Activated T-cell treated with anti-CD3 and anti-CD28 coated beads for 1 hour (primary cell): ENCODE results near the gene REEP1.
"Not testable (repeated sequence)": the region's sequence is repeated elsewhere in the genome, so short reads cannot be mapped to it uniquely, and the experiment has no call there.

Experiments
- DNase-seq: peaks from one replicate; pipeline ENCODE4 v3.0.0-alpha.2; 2020; ENCODE audit warnings: low read depth

REEP1 gene

DNA sequence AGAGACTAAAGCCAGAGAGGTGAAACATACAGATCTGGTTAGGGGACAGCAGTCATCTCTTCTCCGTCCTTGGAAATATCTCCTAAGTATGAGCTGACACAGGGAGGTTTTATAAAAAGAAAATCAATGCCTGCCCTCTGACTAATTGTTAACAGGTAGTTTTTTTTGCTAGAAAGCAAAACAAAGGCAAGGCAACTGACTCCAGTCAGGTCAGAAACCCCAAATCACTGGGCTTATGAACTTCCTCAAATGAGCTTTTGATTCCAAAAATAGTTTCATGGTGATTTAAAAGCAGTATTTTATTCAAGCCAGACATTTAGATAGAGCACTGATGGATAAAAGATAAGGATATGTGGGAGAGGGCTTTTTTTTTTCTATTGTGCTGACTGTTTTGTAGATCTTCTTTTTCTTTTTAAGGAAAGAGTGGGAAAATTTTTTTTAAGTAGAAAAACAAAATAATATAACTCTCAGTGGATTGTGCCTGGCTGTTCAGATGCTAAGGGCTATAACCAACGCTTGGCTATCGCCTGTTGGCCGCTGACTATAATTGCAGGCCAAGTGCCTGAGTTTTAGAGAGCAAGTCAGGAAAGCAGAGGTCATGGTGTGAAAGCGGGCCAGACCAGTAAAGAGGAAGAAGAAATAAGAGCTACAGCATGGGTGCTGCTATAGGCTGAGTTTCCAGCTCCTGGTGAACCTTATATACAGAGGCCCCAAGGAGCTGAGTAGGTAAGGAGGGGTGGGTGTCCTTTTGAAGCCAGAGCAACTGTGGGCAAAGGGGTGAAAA, 93.3 kb downstream of the REEP1 start:
- no peak for DNase-seq

DNA sequence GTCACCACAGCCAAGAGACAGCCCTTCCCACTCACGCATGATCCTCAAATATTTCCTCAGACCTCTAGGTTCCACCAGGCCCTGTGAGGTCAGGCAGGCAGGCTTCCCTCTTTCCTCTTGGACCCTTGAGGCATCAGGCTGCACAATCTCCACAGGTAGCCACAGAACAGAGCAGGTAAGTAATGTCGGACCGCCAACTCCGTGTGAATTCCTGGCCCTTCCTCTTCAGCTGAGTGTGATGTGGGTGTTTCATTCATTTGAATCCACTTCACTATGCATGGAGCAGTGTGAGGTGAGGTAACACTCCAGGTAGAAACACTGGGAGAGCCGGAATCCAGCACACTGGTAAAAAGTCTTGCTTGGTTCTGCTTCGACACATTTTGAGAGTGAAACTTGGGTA, 94.2 kb downstream of the REEP1 start:
- DNase-seq = no peak

GRCh38 chr2:86241611-86242010, 95.8 kb downstream of the REEP1 start:
- DNase-seq = no peak

DNA sequence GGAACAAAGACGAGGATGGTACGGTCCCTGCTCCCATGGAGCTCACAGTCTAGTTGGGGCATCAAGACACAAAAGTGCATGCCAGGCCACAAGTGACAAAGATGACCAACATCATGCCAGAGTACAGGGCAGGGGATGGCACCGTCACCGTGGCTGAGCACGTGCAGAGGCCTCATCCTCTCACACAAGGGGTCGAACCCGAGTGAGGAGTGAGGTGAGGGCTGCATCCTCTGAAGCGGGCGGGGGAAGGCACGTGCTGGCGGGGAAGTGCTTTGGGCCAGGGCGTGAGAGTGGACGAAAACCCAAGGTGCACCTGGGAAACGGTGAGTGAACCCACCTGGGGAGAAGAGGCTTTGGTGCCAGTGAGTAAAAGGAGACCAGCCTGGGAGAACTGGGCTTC, 97.2 kb downstream of the REEP1 start:
- DNase-seq = no peak

DNA sequence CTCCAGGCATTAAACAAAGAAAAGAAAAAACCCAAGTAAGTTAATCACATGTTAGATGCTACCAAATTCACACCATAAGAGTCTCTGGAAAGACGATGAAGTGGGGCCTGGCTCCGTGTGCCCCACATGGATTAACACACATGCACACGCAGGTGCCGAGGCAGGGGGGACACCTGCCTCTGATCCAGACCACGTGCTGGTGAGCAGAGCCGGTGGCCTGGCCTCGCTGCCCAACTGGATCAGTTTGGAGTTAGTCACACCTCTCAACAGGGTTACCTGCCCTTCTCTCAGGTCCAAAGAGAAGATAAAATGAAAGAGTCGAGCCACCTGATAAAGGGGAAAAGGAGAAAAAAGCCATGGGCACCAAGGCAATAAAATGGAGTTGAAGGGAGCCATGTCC, 97.7 kb downstream of the REEP1 start:
- no peak for DNase-seq

DNA sequence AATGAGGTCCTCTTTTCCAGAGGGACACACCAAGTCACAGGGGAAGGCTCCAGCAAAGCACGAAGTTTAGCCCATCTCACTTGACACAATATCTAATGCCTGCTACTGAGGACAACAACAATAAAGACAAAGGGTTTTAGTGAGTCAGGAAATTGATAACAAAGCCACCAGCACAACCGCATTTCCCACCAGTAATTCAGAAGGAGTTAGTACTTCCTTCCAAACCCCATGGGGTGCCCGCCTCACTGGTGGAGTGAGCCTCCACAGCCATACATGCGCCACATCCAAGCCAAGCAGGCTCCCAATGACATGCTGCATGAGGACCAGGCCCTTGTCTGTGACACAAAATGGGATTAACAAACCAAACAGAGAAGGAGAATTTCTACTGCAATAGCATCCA, 98.1 kb downstream of the REEP1 start:
- no peak for DNase-seq

DNA sequence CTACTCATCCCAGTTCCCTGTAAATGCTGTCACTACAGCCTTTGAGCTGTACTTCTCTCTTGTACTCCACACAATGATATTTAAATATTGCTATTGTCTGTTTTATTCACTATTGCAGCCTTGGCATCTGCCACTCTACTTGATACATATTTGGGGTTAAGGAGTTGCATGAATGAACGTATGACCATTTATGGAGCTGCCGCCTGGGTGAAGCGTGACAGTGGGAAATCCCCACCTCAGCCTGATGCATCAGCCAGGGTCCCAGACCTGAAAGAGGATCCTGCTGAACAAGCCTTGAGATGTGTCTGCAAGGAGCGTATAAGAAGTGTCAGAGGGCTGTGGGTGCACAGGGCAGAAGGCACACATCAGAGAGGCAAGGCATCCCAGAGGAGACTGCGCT, 99.1 kb downstream of the REEP1 start:
- DNase-seq = no peak

DNA sequence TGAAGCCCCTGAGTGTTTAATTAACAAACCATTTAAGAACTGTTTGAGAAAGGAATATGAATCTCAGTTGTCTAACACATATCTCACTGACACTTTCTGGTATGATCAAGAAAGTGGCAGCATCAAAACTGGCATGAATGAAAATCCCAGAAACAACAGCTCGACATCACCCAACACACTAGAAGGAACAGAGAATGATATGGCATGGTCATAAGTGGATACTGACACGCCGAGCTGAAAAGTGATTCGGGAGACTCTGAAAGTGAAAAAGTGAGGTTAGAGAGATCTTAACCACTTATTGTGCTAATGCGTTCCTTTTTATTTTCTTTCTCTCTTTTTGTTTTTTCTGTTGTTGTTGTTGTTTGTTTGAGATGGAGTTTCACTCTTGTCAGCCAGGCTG, 100.3 kb downstream of the REEP1 start:
- no peak for DNase-seq

GRCh38 chr2:86235196-86235980, 102.0 kb downstream of the REEP1 start:
- no peak for DNase-seq

DNA sequence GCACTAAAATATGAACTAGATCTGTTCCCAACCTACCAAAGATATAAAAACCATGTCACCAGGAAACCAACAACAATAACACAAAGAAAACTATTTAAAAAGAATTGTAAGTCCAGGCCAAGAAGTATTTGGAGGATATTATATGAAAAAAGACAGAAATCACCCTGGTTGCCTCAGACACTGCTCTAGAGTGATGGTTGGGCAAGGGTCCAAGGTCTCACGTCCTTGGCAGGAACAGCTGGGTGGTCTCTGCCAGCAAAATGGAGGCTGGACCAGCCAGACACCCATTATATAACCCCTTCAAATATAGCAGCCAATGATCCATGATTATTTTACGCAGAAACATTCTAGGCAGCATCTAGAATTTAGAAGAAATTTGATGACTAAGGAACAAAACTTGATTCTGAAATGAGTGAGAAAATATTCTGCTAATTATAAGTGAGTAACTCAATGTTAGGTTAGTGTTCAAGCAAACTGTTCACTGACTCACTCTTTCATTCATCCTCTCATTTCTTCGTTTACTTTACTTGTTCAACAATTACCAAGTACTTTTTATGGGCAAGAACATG, 102.8 kb downstream of the REEP1 start:
- DNase-seq = no peak

DNA sequence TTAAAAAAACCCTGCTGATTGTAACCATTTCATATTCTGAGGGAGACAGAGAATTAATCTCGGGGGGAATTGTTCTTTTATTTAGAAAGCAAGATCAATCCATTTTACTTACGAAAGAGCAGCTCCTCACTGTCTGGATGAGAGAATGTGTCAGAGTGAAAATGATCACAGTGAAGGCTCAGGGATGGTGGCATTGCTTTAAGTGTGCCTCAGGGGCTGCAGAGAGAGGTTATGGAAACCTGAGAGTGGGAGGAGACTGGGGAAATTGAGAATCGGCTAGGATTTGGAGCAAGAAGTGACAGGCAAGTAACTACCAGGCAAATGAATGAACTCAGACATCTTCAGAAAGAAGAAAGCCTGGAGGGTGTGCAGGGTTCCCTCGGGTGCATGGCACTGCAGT, 104.0 kb downstream of the REEP1 start:
- DNase-seq = no peak

DNA sequence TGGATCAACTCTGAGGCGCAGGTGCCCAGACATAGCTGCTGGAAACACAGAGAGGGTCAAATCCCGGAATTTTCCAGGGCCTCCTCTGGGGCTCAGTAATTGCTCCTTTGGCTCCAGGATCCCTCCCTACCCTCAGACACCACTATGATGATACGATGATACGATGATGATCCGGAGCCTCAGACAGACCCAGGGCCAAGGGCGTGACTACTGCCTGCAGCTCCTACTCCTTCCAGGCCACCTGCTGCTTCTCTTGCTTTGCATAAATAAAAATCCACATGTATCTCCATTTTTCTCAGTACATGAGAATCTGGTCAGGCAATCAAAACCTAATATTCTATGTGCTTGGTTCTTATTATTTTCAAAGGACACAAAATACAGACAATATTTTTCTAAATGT, 104.5 kb downstream of the REEP1 start:
- no peak for DNase-seq

GRCh38 chr2:86232373-86232784, 105.0 kb downstream of the REEP1 start:
- DNase-seq = no peak

GRCh38 chr2:86231680-86232372, 105.6 kb downstream of the REEP1 start:
- DNase-seq = no peak

DNA sequence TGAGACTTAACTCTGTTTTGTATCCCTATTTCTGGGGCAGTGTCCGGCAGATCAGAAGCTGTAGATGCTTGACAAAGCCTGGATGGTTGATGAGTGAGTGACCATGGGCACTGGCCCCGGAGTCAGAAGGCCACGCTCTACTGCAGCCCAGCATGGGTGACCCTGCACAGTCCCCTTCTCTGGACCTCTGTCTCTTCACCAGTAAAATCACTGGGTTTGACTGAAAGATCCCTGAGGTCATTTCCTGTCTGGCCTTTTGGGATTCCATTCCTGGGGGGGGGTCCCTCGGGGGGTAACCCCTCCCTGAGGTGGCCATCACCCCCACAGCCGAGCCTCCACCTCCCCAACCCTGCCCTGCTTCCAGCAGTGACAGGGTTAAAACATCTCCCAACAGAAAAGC, 106.5 kb downstream of the REEP1 start:
- no peak for DNase-seq

- DNase-seq = no peak
Measured at GRCh38 chr2:86229221-86229620, 108.2 kb downstream of the REEP1 start.

DNA sequence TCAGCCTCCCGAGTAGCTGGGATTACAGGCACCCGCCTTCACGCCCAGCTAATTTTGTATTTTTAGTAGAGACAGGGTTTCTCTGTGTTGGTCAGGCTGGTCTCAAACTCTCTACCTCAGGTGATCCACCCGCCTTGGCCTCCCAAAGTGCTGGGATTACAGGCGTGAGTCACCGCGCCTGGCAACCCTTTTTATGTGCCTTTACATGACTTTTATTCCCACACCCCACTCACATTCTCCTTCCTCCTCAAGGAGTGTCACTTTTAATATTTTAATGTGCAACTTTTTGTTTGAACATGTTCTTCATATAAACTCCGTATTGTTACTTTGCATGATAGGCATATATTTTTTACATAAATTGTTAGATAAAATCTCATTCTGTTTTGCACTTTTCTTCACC, 108.9 kb downstream of the REEP1 start:
- DNase-seq = not testable (repeated sequence)

DNA sequence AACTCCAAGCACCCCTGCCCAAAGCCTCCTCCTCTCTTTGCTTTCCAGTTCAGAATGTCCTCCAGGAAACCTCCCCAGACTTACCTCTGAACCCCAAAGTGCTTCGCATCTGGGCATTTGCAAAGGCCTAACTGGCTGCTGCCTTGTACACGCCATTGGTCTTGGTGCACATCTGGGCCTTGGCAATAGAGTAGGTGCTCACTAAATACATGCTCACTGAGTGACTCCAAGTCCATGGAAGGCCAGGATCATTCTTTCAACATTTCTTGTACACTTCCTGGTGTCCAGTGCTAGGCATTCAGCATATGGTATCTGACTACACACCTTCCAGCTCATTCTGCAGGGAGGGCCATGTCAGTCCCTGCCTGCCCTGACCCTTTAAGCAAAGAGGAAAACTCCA, 109.7 kb downstream of the REEP1 start:
- DNase-seq = no peak

- no peak for DNase-seq
Measured at GRCh38 chr2:86226636-86227520, 110.5 kb downstream of the REEP1 start.

GRCh38 chr2:86226070-86226469, 111.4 kb downstream of the REEP1 start:
- no peak for DNase-seq

- peak; percentile 31 for DNase-seq
Measured at GRCh38 chr2:86225581-86225980, 111.8 kb downstream of the REEP1 start.
